NB4 (cell line): ENCODE results near the gene FNDC5.

ENCODE experiments used
- DNase-seq: peaks from one replicate; pipeline ENCODE4 v3.0.0; 2010; ENCODE audit warnings: low read depth
- H3K4me3 ChIP-seq: one replicate; pipeline ENCODE4 v1.5.1; 2011; ENCODE audit warnings: mild to moderate bottlenecking, low read depth, low read length, moderate library complexity
- CTCF ChIP-seq: IDR thresholded peaks from one replicate; pipeline ENCODE4 v1.5.1; 2012; ENCODE audit warnings: low read depth, low read length
- MAX ChIP-seq: IDR thresholded peaks from 2 replicates; pipeline ENCODE4 v1.6.1; 2011; ENCODE audit warnings: low read depth, low read length
- MYC ChIP-seq: IDR thresholded peaks from 2 replicates; pipeline ENCODE4 v1.6.1; 2011; ENCODE audit warnings: low read depth, low read length
- POLR2A ChIP-seq: IDR thresholded peaks from 2 replicates; pipeline ENCODE4 v1.6.1; 2011; ENCODE audit warnings: mild to moderate bottlenecking; ENCODE audit not compliant: insufficient read length; ENCODE audit errors: extremely low read depth

FNDC5 gene

GRCh38 chr1:32897082-32898049 is 26.7 kb upstream of the FNDC5 start:
- H3K4me3 ChIP-seq, result no peak overlapping the region
- DNase-seq, result no peak
- TF ChIP-seq MAX (no peak), CTCF (no peak), MYC (no peak), POLR2A (no peak)

GRCh38 chr1:32896451-32896850 is 25.7 kb upstream of the FNDC5 start:
- no peak overlapping the region for H3K4me3 ChIP-seq
- DNase-seq, result no peak
- TF ChIP-seq POLR2A (no peak), MYC (no peak), MAX (no peak), CTCF (no peak)

GRCh38 chr1:32895325-32896215 is 24.9 kb upstream of the FNDC5 start:
- no peak for DNase-seq
- TF ChIP-seq MYC, result no peak
- TF ChIP-seq CTCF, result no peak
- no peak for TF ChIP-seq MAX
- TF ChIP-seq POLR2A, result no peak
- H3K4me3 ChIP-seq, result no peak overlapping the region

- no peak overlapping the region for H3K4me3 ChIP-seq
- no peak for DNase-seq
- TF ChIP-seq MAX (no peak), POLR2A (no peak), MYC (no peak), CTCF (no peak)
These were observed 24.0 kb upstream of the FNDC5 start for GRCh38 chr1:32894681-32895080.

- no peak overlapping the region for H3K4me3 ChIP-seq
- no peak for TF ChIP-seq CTCF
- TF ChIP-seq MYC, result no peak
- TF ChIP-seq POLR2A, result no peak
- TF ChIP-seq MAX, result no peak
- DNase-seq, result no peak
These were observed 23.4 kb upstream of the FNDC5 start for GRCh38 chr1:32894019-32894600.
